ENCODE measurements around the gene R3HDM1. TPM values are rescaled to one million over a fixed set of nuclear protein-coding genes. Genes with fewer than 3 reads are reported as not detected.

Gene R3HDM1
- total RNA-seq, 1 donor from 2014 or later: 44.7 TPM

- DNase-seq (ENCODE audit: low read depth) (no peak), FAIRE-seq (no peak)
- no peak for TF ChIP-seq CTCF (IDR thresholded peaks at IDR 0.05; ENCODE audit: insufficient read depth, low read depth, low read length)
- TF ChIP-seq EZH2 (IDR thresholded peaks at IDR 0.05; ENCODE audit: insufficient read depth, low read length): no peak
- Mint-ChIP-seq H3K9me3 (ENCODE audit: unreplicated experiment) (no peaks in the 10 kb centered on the region), H3K27me3 (ENCODE audit: low read depth, unreplicated experiment) (no peaks in the 10 kb centered on the region), H3K4me1 (ENCODE audit: low read depth, unreplicated experiment) (no peaks in the 10 kb centered on the region), H3K36me3 (ENCODE audit: low read depth, unreplicated experiment) (no peaks in the 10 kb centered on the region), H3K27ac (ENCODE audit: unreplicated experiment) (no peak overlapping the region), H3K4me3 (ENCODE audit: unreplicated experiment) (no peak overlapping the region)
- Histone ChIP-seq H3K27me3 (ENCODE audit: insufficient read depth, low read length) (no peaks in the 10 kb centered on the region), H2AFZ (ENCODE audit: low read depth, low read length) (no peak overlapping the region), H3K79me2 (ENCODE audit: insufficient read depth, low read length) (no peaks in the 10 kb centered on the region), H3K4me2 (ENCODE audit: low read length) (no peak overlapping the region), H3K36me3 (ENCODE audit: insufficient read depth, low read length) (no peaks in the 10 kb centered on the region), H3K9me3 (ENCODE audit: insufficient read depth, low read depth, low read length) (no peaks in the 10 kb centered on the region), H3K27ac (ENCODE audit: low read depth, low read length) (no peak overlapping the region), H3K4me3 (ENCODE audit: insufficient read depth, low read depth, low read length) (no peak overlapping the region), H3K4me1 (ENCODE audit: insufficient read depth, low read length) (no peaks in the 10 kb centered on the region), H4K20me1 (ENCODE audit: insufficient read depth, low read length) (no peaks in the 10 kb centered on the region), H3K9ac (ENCODE audit: low read length) (no peak overlapping the region)
These were observed 205.3 kb downstream of the R3HDM1 start for GRCh38 chr2:135736546-135736945.

- Histone ChIP-seq H3K79me2 (ENCODE audit: insufficient read depth, low read length) (peaks cover 35% of the 10 kb centered on the region), H3K27me3 (ENCODE audit: insufficient read depth, low read length) (no peaks in the 10 kb centered on the region), H3K9me3 (ENCODE audit: insufficient read depth, low read depth, low read length) (no peaks in the 10 kb centered on the region), H3K9ac (ENCODE audit: low read length) (no peak overlapping the region), H3K36me3 (ENCODE audit: insufficient read depth, low read length) (no peaks in the 10 kb centered on the region), H2AFZ (ENCODE audit: low read depth, low read length) (no peak overlapping the region), H3K4me3 (ENCODE audit: insufficient read depth, low read depth, low read length) (no peak overlapping the region), H4K20me1 (ENCODE audit: insufficient read depth, low read length) (peaks cover 21% of the 10 kb centered on the region), H3K4me2 (ENCODE audit: low read length) (no peak overlapping the region), H3K27ac (ENCODE audit: low read depth, low read length) (no peak overlapping the region), H3K4me1 (ENCODE audit: insufficient read depth, low read length) (peaks cover 13% of the 10 kb centered on the region)
- H3K27ac Mint-ChIP-seq (ENCODE audit: unreplicated experiment): no peak overlapping the region
- peaks cover 11% of the 10 kb centered on the region for H3K4me1 Mint-ChIP-seq (ENCODE audit: low read depth, unreplicated experiment)
- DNase-seq (ENCODE audit: low read depth) (no peak), FAIRE-seq (no peak)
- H3K36me3 Mint-ChIP-seq (ENCODE audit: low read depth, unreplicated experiment): no peaks in the 10 kb centered on the region
- H3K27me3 Mint-ChIP-seq (ENCODE audit: low read depth, unreplicated experiment): no peaks in the 10 kb centered on the region
- H3K4me3 Mint-ChIP-seq (ENCODE audit: unreplicated experiment): no peak overlapping the region
- TF ChIP-seq EZH2 (IDR thresholded peaks at IDR 0.05; ENCODE audit: insufficient read depth, low read length): no peak
- no peak for TF ChIP-seq CTCF (IDR thresholded peaks at IDR 0.05; ENCODE audit: insufficient read depth, low read depth, low read length)
- no peaks in the 10 kb centered on the region for H3K9me3 Mint-ChIP-seq (ENCODE audit: unreplicated experiment)
These were observed 208.9 kb downstream of the R3HDM1 start for GRCh38 chr2:135740206-135740605.

- H3K9ac ChIP-seq (ENCODE audit: low read length): no peak overlapping the region
- TF ChIP-seq EZH2 (IDR thresholded peaks at IDR 0.05; ENCODE audit: insufficient read depth, low read length) (no peak), CTCF (IDR thresholded peaks at IDR 0.05; ENCODE audit: insufficient read depth, low read depth, low read length) (no peak)
- H3K9me3 ChIP-seq (ENCODE audit: insufficient read depth, low read depth, low read length): no peaks in the 10 kb centered on the region
- peaks cover 16% of the 10 kb centered on the region for H3K4me1 ChIP-seq (ENCODE audit: insufficient read depth, low read length)
- no peaks in the 10 kb centered on the region for H3K36me3 ChIP-seq (ENCODE audit: insufficient read depth, low read length)
- H3K79me2 ChIP-seq (ENCODE audit: insufficient read depth, low read length): peaks cover 43% of the 10 kb centered on the region
- H3K36me3 Mint-ChIP-seq (ENCODE audit: low read depth, unreplicated experiment): no peaks in the 10 kb centered on the region
- DNase-seq (ENCODE audit: low read depth): no peak
- H3K27me3 Mint-ChIP-seq (ENCODE audit: low read depth, unreplicated experiment): no peaks in the 10 kb centered on the region
- no peaks in the 10 kb centered on the region for H3K27me3 ChIP-seq (ENCODE audit: insufficient read depth, low read length)
- H3K27ac ChIP-seq (ENCODE audit: low read depth, low read length): no peak overlapping the region
- H4K20me1 ChIP-seq (ENCODE audit: insufficient read depth, low read length): peaks cover 28% of the 10 kb centered on the region
- H2AFZ ChIP-seq (ENCODE audit: low read depth, low read length): peak overlapping the region; percentile 72
- H3K4me3 ChIP-seq (ENCODE audit: insufficient read depth, low read depth, low read length): no peak overlapping the region
- H3K4me2 ChIP-seq (ENCODE audit: low read length): no peak overlapping the region
- peak overlapping the region; percentile 81 for H3K27ac Mint-ChIP-seq (ENCODE audit: unreplicated experiment)
- H3K4me1 Mint-ChIP-seq (ENCODE audit: low read depth, unreplicated experiment): peaks cover 15% of the 10 kb centered on the region
- H3K4me3 Mint-ChIP-seq (ENCODE audit: unreplicated experiment): peak overlapping the region; percentile 90
- FAIRE-seq: no peak
- no peaks in the 10 kb centered on the region for H3K9me3 Mint-ChIP-seq (ENCODE audit: unreplicated experiment)
These were observed 209.7 kb downstream of the R3HDM1 start for GRCh38 chr2:135741043-135741394.

Data from astrocyte (in vitro differentiated cells and primary cell).